NB4 (cell line): ENCODE results near the gene CLEC3B.

Experiments
- CTCF ChIP-seq: IDR thresholded peaks from one replicate; pipeline ENCODE4 v1.5.1; 2012; ENCODE audit warnings: low read depth, low read length
- MAX ChIP-seq: IDR thresholded peaks from 2 replicates; pipeline ENCODE4 v1.6.1; 2011; ENCODE audit warnings: low read depth, low read length
- MYC ChIP-seq: IDR thresholded peaks from 2 replicates; pipeline ENCODE4 v1.6.1; 2011; ENCODE audit warnings: low read depth, low read length
- POLR2A ChIP-seq: IDR thresholded peaks from 2 replicates; pipeline ENCODE4 v1.6.1; 2011; ENCODE audit warnings: mild to moderate bottlenecking; ENCODE audit not compliant: insufficient read length; ENCODE audit errors: extremely low read depth

- TF ChIP-seq MAX (no peak), CTCF (no peak), MYC (no peak), POLR2A (no peak)
Observed at GRCh38 chr3:45020534-45020933, 5.6 kb upstream of the CLEC3B start.
